Vagina (tissue), 2 donors: ENCODE measurements around the gene ENTREP3. TPM values are rescaled to one million over a fixed set of nuclear protein-coding genes. Genes with fewer than 3 reads are reported as not detected.

Source experiments
- DNase-seq, 2 donors: peaks; one replicate each; pipeline ENCODE4 v3.0.0-alpha.2; 2017; ENCODE audit errors: extremely low spot score in 2 of 2
- H3K27ac ChIP-seq: fragments of 200-600 bp; sonication (generic); one replicate; pipeline ENCODE4 v1.5.1; 2019
- H3K27me3 ChIP-seq: fragments of 200-600 bp; sonication (generic); one replicate; pipeline ENCODE4 v1.5.1; 2019
- H3K36me3 ChIP-seq, 2 donors: fragments of 200-600 bp; sonication (generic); one replicate each; pipeline ENCODE4 v1.5.1; 2017 to 2019
- H3K4me1 ChIP-seq: fragments of 200-600 bp; sonication (generic); one replicate; pipeline ENCODE4 v1.5.1; 2019
- H3K4me3 ChIP-seq, 2 donors: fragments of 200-600 bp; sonication (generic); 1 replicate in 1 of 2; 2 replicates in 1 of 2; pipeline ENCODE4 v1.5.1; 2016 to 2019
- H3K9me3 ChIP-seq: fragments of 200-600 bp; sonication (generic); one replicate; pipeline ENCODE4 v1.5.1; 2019
- CTCF ChIP-seq, 3 experiments: fragments of 450-650 bp in 2 of 3; fragments of 200-600 bp in 1 of 3; sonication (generic) in 1 of 3; IDR thresholded peaks; one replicate each; pipeline ENCODE4 v1.5.1; 2017 to 2019; ENCODE audit warnings: antibody characterized with exemption in 3 of 3, mild to moderate bottlenecking in 2 of 3, moderate library complexity in 2 of 3
- POLR2A ChIP-seq, 2 donors: fragments of 450-650 bp; IDR thresholded peaks; one replicate each; pipeline ENCODE4 v1.6.1; 2017; ENCODE audit warnings: antibody characterized with exemption in 2 of 2, mild to moderate bottlenecking in 2 of 2, moderate library complexity in 2 of 2
- POLR2AphosphoS5 ChIP-seq, 2 donors: sonication (generic); formaldehyde crosslinking; IDR thresholded peaks; one replicate each; pipeline ENCODE4 v1.9.0; 2017; ENCODE audit warnings: antibody characterized with exemption in 2 of 2, mild to moderate bottlenecking in 2 of 2, low read depth in 1 of 2; ENCODE audit not compliant: insufficient read depth in 1 of 2
- intact Hi-C: fragments of 100-400 bp; cut with DNase I; formaldehyde crosslinking; loops from one replicate; pipeline ENCODE4 v1.15.1; 2023
- total RNA-seq: library from RNA; depleted of rRNA; stranded (reverse); fragments of >200 nt; gene quantifications from one replicate; pipeline ENCODE4 v1.2.3, GENCODE V29; 2016

The ENTREP3 gene
- total RNA-seq, 1 donor from 2014 or later = 21.1 TPM

- Histone ChIP-seq H3K4me1 (peaks cover 24% of the 10 kb centered on the region), H3K27ac (peak overlapping the region; percentile 70), H3K36me3 (peaks cover 0 to 57% of the 10 kb centered on the region in 2 donors), H3K4me3 (no peak overlapping the region), H3K27me3 (no peaks in the 10 kb centered on the region), H3K9me3 (no peaks in the 10 kb centered on the region)
- TF ChIP-seq POLR2A (IDR thresholded peaks at IDR 0.05) (no peak), POLR2AphosphoS5 (IDR thresholded peaks at IDR 0.05; ENCODE audit: insufficient read depth in 1 of 2, low read depth in 1 of 2) (no peak), CTCF (IDR thresholded peaks at IDR 0.05) (no peak)
- intact Hi-C loops = no loop called here
- DNase-seq = no peak
Measured at GRCh38 chr1:155263067-155263466, 7.8 kb upstream of the ENTREP3 start.

- peak in 1 of 2 donors; percentile 99 for DNase-seq
- H3K9me3 ChIP-seq = no peaks in the 10 kb centered on the region
- H3K4me3 ChIP-seq = peak within 1 kb of the TSS; percentile 67 to 81
- no peaks in the 10 kb centered on the region for H3K27me3 ChIP-seq
- TF ChIP-seq CTCF (IDR thresholded peaks at IDR 0.05) (no peak), POLR2AphosphoS5 (IDR thresholded peaks at IDR 0.05; ENCODE audit: insufficient read depth in 1 of 2, low read depth in 1 of 2) (peak; percentile 92 to 99), POLR2A (IDR thresholded peaks at IDR 0.05) (peak in 1 of 2 donors; percentile 11)
- peak within 1 kb of the TSS; percentile 70 for H3K27ac ChIP-seq
- H3K4me1 ChIP-seq = peaks cover 24% of the 10 kb centered on the region
- H3K36me3 ChIP-seq = peaks cover 0 to 47% of the 10 kb centered on the region in 2 donors
- intact Hi-C loops = no loop called here
Measured at GRCh38 chr1:155261852-155262673, 6.8 kb upstream of the ENTREP3 start, which contains the start of gene SCAMP3. TSS of gene SCAMP3 (minus strand) at chr1:155262360. CDS start at chr1:155262151, 209 bp downstream.

- Histone ChIP-seq H3K27me3 (no peaks in the 10 kb centered on the region), H3K9me3 (no peaks in the 10 kb centered on the region), H3K4me1 (peaks cover 26% of the 10 kb centered on the region), H3K27ac (peak overlapping the region; percentile 70), H3K4me3 (peak overlapping the region; percentile 67 to 81), H3K36me3 (peaks cover 0 to 41% of the 10 kb centered on the region in 2 donors)
- intact Hi-C loops = no loop called here
- no peak for DNase-seq
- TF ChIP-seq POLR2AphosphoS5 (IDR thresholded peaks at IDR 0.05; ENCODE audit: insufficient read depth in 1 of 2, low read depth in 1 of 2) = no peak
- no peak for TF ChIP-seq CTCF (IDR thresholded peaks at IDR 0.05)
- no peak for TF ChIP-seq POLR2A (IDR thresholded peaks at IDR 0.05)
Measured at GRCh38 chr1:155261493-155261851, 6.2 kb upstream of the ENTREP3 start.

GRCh38 chr1:155260276-155260675 is 5.0 kb upstream of the ENTREP3 start:
- H3K27ac ChIP-seq = no peak overlapping the region
- no peaks in the 10 kb centered on the region for H3K27me3 ChIP-seq
- intact Hi-C loops = no loop called here
- H3K36me3 ChIP-seq = peaks cover 0 to 29% of the 10 kb centered on the region in 2 donors
- H3K9me3 ChIP-seq = no peaks in the 10 kb centered on the region
- no peak for DNase-seq
- no peak for TF ChIP-seq CTCF (IDR thresholded peaks at IDR 0.05)
- TF ChIP-seq POLR2A (IDR thresholded peaks at IDR 0.05) = no peak
- TF ChIP-seq POLR2AphosphoS5 (IDR thresholded peaks at IDR 0.05; ENCODE audit: insufficient read depth in 1 of 2, low read depth in 1 of 2) = no peak
- peaks cover 34% of the 10 kb centered on the region for H3K4me1 ChIP-seq
- no peak overlapping the region for H3K4me3 ChIP-seq
